HuH-7 (cell line): ENCODE results near the gene TPRG1L.

Source experiments
- DNase-seq: peaks from one replicate; pipeline ENCODE4 v3.0.0; 2011; ENCODE audit warnings: low spot score

The TPRG1L gene

GRCh38 chr1:3593745-3594144, 31.1 kb upstream of the TPRG1L start:
- no peak for DNase-seq

DNA sequence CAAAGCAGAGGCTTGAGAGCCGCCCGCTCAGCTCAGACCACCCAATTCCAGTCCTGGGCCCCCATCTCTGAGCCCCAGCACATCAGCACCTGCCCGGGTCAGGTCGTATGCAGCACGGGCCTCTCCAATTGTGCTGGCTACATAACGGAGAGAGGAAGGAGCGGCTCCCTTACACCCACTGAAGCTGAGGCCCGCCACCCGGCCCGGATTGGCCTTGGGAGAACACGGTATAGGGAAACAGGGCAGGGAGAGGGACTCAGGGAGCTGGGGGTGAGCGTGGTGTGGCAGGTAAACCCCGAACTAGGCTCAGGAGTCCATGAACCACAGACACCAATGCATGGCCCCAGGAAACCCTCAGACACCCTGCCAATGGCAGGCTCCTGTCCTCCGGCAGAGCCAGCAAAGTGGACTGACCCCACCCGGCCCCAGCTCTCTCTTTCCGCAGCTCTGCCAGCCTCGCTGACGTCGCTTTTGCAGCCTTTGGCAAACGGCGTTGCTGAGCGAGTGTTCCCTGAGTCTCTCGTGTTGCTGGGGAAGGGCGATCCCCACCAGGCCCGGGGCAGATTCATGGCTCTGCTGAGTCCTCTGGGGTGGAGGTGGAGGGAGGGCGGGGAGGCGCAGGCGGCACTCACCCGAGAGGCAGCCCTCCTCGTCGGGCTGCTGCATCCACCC, 30.0 kb upstream of the TPRG1L start:
- no peak for DNase-seq

- no peak for DNase-seq
These were observed 28.9 kb upstream of the TPRG1L start for GRCh38 chr1:3595949-3596348.

GRCh38 chr1:3596663-3597598, 27.9 kb upstream of the TPRG1L start:
- no peak for DNase-seq

DNA sequence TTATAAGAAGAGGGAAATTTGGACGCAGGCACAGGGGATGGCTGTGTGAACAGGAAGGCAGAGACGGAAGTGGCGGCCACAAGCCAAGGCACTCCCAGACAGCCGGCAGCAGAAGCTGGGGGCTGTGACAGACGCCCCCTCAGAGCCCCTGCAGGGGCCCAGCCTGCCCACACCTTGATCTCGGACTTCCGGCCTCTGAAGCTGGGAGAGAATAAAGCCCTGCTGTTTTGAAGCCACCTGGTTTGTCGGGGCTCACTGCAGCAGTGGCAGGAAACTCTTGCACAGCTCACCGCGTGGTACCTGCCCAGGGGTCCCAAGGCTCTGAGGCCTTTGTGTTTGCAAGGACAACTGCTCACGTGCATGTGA, 27.2 kb upstream of the TPRG1L start:
- no peak for DNase-seq

DNA sequence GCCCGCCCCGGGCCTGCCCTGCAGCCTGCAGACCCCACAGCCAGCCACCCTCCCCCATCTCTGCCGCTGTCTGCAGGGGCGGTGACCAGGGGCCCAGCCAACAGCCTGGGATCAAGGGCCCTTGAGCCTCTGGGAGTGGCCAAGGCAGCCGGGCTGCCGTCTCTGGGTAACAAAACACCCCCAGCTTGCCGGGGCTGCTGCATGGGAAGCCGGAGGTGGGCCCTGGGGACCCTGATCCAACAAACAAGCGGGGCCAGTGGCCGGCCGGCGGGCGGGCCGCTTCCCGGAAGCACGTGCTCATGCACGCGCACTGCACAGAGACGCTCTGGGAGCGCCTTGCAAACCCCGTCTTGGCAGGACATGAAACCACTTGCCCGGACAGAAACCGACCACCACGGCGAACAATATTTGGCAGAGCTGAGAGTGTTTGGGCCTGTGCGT, 26.7 kb upstream of the TPRG1L start:
- DNase-seq = no peak

DNA sequence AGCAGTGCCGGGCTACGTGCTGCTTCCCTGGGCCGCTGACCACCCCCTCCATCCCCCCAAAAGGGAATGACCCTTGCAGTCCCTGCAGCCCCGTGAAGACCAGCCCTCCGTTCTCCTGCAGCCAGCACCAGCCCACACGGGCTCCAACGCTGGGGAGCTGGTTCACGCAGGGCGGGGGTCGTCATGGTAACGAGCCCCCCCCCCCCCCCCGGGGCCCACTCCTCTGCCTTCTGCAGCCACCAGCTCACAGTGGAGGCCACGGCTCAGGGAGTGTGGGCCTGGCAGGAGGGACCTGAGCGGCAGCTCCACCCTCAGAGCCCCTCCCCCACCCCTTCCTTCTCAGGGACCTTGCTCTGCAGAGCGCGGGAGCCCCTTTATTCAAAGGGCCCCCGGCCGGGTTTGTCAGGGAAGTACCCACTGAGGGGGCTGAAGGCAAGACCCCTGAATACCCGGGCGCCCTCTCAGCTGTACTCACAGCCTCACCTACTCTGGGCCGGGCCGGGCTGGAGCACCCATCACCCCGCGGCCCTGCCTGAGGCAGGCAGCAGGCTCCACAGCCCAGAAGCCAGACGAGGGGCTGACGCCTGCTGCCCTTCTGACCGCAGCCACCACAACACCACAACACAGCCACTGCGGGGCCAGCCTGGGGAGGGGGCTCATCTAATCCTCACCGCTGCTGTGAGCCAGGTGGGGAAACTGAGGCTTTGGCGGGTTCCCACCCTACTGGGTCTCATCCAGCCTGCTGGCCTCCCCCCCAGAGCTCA, 26.1 kb upstream of the TPRG1L start:
- no peak for DNase-seq

DNA sequence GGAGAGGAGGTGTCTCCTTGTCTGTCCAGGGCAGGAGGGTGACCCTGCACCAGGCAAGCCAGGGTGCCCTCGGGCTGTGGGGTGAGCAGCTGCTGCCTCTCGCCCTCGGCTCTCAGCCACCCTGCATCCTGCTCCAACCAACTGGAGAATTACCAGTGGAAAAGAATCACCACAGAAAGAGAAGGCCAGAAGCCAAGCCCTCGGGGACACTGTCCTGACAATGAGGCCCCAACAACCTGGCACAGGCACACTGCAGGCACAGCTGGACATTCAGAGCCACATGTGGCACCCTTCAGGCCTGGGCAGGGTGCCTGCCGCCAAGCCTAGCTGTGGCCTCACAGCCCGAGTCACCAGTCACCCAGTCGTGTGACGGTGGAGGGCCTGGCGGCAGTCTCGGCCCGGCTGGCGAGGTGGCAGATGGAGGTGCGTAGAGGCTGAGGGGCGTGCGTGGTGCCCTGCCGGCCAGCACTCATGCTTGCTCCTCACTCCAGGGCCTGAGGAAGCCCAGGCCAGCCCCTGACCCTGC, 25.5 kb upstream of the TPRG1L start:
- DNase-seq = no peak

- DNase-seq = no peak
These were observed 25.0 kb upstream of the TPRG1L start for GRCh38 chr1:3599816-3600215.

GRCh38 chr1:3600354-3600753, 24.5 kb upstream of the TPRG1L start:
- DNase-seq = no peak

GRCh38 chr1:3601743-3602142, 23.1 kb upstream of the TPRG1L start:
- no peak for DNase-seq

DNA sequence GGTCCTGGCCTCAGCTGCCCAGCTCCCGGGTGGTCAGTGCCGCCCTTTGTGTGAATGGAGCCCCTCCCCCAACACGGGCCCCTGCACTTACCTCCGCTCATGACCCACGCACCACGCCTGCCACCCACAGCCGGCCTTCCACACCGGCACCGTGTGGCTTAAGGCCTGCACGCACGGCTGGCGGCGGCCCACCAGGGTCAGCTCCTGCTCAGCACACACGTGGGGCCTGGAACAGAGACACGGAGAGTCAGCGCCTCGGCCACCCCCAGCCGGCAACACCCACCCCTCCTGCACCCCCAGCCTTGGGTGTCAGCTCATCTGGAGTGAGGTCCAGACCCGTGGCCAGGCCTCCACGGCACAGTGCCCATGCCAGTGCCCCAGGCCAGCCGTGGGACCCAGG, 22.4 kb upstream of the TPRG1L start:
- DNase-seq = no peak

GRCh38 chr1:3603156-3603555, 21.7 kb upstream of the TPRG1L start:
- no peak for DNase-seq

DNA sequence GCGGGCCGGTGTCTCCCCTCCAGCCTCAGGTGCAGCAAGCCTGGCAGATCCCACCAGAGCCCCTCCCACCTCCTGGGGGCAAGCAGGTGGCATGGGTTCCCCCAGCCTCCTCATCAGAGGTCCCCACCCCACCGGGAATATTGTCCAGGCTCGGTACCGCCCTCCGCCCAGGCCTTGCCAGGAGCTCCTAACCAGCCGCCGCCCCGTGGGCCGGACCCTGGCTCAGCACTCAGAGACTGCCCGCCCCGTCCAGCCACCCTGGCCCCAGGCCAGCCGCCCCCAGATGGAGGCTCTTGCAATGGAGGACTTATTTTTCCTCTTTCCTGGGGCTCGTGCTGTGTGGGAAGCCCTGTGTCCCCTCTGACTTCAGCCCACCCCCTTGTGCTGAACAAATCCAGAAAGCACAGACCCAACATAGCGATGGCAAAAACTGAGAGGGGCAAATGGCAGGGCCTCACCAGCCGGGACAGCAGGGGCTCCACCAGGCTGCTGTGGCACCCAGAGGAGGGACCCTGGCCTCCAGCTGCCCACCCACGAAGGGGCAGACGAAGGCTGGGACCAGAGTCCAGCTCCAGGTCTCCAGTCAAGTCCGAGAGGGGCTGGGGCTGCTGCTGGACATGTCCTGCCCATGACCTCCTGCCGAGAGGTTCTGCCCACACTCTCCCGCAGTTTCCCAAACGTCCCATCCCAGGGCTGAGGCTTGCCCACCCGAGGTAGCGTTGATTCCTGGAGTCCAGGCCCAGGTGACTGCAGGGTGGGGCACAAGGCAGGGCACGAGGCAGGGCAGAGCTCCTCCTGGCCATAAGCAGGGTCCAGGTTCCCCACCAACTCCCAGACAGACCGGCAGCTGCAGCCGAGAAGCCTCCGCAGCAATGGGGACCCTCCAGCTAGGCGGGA, 21.0 kb upstream of the TPRG1L start:
- no peak for DNase-seq

GRCh38 chr1:3604468-3604974, 20.3 kb upstream of the TPRG1L start:
- no peak for DNase-seq

DNA sequence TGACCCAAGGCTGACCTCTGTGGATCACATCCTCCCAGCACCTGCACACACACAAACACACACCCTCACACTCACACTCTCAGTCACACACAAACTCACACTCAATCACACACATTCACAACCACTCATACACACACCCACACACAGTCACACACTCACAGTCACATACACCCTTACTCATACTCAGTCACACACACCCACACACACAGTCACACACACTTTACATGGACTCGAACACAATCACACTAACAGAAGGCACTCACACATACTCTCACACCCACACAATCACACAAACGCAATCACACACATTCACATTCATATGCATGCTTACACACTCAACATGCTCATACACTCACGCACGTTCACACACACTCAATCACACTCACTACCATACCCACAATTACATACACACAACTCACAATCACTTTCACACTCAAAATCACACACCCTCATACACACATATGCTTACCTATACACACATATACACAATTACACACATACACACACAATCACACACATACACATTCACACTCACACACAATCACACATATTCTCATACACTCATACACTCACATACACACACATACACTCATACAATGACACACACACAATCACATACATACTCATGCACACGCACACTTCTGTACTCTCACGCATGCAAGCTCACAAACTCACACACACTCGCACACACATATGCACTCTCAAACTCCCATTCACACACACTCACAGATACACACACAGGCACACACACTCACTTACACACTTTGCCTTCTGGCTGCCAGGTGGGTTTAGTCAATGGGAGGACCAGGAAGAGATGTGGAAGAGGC, 19.6 kb upstream of the TPRG1L start:
- DNase-seq = no peak

- no peak for DNase-seq
These were observed 17.8 kb upstream of the TPRG1L start for GRCh38 chr1:3606779-3607702.

GRCh38 chr1:3607703-3608065, 17.1 kb upstream of the TPRG1L start:
- DNase-seq = no peak

GRCh38 chr1:3608154-3608553, 16.7 kb upstream of the TPRG1L start:
- no peak for DNase-seq
